ENCODE data around the gene CLEC19A. TPM values are rescaled to one million over a fixed set of nuclear protein-coding genes. Genes with fewer than 3 reads are reported as not detected.

The CLEC19A gene
- total RNA-seq, 2 donors from 2014 or later: not detected

DNA sequence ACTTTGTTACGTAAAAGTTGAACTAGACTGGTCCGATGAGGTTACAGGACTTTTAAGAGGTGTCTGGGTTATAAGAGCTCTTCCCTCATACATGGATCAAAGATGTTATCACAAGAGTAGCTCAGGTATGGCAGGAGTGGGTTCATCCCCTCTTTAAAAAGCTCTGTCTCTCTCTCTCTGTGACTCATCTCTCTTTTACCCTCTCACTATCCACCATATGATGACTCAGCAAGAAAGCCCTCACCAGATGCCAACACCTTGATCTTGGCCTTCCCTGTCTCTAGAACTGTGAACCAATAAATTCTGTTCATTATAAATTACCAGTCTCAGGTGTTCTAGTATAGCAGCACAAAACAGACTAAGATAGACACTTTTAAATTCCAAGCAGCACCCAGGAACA lies 1.9 kb upstream of the CLEC19A start:
- DNase-seq (ENCODE audit: low spot score): no peak
- intact Hi-C loops (cut with DNase I): no loop called here

DNA sequence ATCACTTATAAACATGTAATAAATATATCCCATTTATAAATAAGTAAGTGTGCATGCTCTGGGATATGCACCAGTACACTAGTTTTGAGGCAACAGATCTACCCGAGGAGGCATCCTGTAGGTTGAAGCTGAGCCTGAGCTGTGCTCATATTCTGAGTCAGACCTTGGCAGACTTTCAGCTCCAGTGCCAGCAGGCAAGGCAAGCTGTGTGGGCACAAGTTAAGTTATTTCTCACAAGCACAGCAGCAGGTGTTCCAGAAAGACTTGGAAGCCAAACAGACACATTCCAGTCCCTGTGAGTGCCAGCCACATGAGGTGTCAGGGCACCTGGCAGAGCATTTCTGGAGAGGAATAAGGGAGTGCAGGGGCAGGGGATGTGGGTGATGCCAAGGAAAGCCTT lies 1.3 kb upstream of the CLEC19A start:
- no peak for DNase-seq (ENCODE audit: low spot score)
- intact Hi-C loops (cut with DNase I): no loop called here

DNA sequence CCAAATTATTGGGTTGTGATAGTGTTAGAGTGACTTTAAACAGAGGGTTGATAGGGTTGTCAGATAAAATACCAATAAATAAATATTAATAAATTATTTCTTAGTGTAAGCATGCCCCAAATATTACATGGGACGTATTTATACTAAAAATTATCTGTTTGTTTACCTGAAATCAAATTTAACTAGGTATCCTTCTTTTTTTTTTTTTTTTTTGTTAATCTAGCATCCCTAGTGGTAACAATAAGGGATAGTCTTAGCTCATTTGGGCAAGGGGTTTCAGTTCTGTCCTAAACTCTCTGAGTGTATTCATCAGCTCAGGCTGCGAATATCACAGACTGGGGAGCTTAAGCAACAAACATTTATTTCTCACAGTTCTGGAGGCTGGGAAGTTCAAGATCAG lies 1.3 kb downstream of the CLEC19A start:
- intact Hi-C loops (cut with DNase I): no loop called here
- no peak for DNase-seq (ENCODE audit: low spot score)

- no peak for DNase-seq (ENCODE audit: low spot score)
- intact Hi-C loops (cut with DNase I): no loop called here
Observed at GRCh38 chr16:19287241-19287640, 1.7 kb downstream of the CLEC19A start.

DNA sequence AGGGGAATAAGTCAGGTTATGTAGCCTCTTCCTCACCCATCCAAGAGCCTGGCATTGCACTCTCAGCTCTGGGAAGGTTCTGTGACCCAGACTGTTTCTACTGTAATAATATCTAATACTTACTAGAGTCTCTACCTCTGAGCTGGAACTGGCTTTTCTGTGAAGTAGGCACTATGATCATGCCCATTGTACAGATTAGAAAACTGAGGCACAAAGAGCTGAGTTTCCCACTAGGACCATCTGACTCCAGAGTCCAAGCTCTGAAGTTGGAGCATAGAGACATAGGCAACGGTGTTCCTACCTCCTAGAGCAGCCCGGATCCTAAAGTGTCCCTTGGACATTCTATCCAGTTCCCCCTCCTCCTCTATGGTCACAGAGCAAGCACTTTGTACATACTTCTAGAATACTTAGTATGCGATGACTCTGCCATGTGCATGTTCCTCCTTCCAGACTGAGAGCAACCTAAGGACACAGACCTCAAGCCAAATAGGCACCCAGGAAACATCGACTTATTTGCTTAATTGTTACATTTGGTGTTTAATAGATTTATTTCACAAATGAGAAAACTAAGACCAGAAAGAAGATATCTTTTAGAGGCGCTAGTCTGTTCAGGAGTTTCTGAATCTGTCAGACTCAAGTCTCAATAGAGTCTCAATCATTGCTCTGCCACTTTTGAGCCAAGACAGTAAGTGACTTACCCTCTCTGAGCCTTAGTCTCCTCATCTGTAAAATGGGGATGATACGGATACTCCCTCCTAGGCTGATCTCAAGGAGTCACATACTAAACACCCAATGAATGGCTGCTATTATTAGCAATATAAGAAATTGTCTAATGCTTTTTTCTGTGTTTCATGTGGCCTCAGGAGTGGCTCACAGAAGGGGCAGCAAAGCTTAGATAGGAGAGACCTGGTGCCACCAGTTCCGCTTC lies 3.6 kb downstream of the CLEC19A start:
- intact Hi-C loops (cut with DNase I): no loop called here

DNA sequence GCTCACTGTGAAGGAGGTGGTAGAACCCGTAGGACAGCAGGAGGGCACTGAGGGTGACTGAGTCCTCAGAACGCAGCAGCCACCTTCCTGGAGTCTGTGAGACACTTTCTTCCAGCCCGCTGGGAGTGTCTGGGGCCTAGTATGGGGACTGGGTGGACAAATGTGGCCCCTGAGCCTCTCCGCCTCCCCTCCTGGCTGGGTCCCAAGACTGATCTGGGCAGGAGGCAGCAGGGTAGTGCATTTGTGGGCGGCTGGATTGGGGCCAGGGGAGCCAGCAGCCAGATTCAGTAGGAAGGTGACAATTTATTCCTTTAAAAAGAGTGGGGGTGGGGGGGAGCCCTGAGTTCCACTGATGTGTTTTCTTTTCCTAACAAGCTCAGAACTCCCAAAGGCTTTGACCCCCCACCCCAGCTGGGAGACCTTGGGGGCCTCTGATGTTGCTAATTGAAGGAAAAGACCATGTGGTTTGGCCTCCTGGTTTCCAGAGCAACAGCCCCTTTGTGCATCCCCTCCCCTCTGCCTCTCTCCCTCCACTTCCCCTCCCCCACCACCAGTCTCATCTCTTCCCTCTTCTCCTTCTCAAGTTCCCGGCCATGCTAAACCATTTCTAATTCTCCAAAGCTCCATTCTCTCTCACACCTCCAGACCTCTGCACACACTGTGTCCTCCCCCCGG lies 4.4 kb downstream of the CLEC19A start:
- intact Hi-C loops (cut with DNase I): no loop called here
- no peak for DNase-seq (ENCODE audit: low spot score)

More for the DNA sequence above, 3.6 kb downstream of the CLEC19A start:
- DNase-seq (ENCODE audit: low spot score): no peak

DNA sequence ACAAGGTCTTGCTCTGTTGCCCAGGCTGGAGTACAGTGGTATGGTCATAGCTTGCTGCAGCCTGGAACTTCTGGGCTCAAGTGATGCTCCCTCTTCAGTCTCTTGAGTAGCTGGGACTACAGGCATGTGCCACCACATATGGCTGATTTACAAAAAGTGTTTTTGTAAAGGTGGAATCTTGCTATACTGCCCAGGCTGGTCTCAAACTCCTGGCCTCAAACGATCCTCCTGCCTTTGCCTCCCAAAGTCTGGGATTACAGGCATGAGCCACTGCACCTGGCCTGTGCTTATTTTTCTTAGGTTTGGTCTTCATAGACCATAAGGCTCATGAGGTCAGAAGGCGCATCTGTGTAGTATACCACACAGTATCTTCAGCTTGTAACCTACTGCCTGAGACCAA lies 5.3 kb downstream of the CLEC19A start:
- intact Hi-C loops (cut with DNase I): no loop called here
- DNase-seq (ENCODE audit: low spot score): no peak

DNA sequence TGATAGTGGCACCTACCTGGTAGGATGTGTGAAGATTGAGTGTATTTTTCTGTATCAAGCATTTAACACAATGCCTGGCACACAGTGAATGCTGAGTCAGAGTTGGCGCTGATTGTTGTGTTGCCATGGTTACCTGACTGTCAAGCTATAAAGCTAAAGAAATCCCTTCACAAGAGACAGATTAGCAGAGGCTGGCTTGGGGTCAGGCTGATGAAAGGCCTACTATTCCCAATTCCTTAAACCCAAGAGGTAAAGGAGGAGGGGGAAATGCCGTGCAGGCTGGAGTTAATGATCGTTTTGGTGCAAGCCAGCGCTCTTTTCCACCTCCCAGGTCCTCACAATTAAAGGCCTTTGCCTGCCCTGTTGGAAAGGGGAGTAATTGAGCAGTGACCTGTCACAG lies 5.9 kb downstream of the CLEC19A start:
- DNase-seq (ENCODE audit: low spot score): no peak
- intact Hi-C loops (cut with DNase I): no loop called here

GRCh38 chr16:19292186-19292585 lies 6.7 kb downstream of the CLEC19A start:
- DNase-seq (ENCODE audit: low spot score): no peak
- intact Hi-C loops (cut with DNase I): no loop called here

DNA sequence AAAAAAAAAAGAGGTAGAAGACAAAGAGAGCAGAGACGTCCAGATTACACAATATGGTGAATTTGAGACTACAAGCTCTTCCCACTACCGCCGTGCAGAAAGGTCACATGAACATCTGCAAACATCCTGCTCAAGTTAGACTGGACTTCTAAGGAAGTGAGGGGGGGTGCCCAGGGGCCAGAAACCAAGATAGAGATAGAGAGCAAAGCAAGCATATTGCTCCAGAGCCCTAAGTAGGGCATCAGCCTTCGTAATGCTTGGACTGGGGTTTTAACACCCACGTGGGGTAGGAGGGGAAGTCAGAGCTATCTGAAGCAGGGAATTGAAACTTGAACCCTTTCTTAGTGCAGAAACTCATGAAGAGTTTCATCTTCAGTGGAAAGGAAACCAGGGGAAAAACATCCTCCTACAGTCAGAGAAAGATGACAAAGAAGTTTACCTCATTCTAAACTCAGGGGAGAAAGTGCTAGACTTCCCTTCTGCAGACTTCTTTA lies 8.7 kb downstream of the CLEC19A start:
- no peak for DNase-seq (ENCODE audit: low spot score)
- intact Hi-C loops (cut with DNase I): no loop called here

DNA sequence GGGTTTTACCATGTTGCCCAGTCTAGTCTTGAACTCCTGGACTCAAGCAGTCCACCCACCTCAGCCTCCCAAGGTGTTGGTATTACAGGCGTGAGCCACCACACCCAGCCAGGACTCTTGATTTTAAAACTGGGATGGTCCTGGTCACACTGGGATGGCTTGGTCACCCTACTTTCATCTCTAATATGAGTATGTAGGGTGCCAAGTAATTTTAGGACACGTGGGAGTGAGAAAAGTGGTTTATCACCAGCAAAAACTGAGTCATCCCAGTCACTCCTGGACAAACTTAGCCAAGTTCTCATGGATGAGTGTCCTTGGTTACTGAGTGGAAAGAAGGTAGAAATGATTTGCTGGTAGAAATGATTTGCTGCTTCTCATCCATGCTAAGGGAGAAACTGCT lies 9.9 kb downstream of the CLEC19A start:
- intact Hi-C loops (cut with DNase I): no loop called here
- DNase-seq (ENCODE audit: low spot score): no peak

DNA sequence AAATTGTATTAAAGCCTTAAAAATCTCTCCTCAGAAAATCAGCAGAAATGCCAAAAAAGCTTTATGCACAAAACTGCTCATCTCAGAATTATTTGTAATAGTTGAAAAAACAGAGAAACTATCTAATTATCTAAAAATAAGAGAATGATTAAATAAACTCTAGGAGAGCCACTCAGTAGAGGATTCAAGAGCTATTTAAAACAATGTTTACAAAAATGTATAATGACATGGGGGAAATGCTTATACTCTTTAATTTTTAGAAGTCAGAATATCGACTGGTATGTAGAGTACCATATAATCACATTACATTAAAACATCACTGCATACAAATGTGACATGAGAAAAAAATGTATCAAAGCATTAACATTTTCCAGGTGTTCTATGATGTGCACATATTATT lies 11.9 kb downstream of the CLEC19A start:
- intact Hi-C loops (cut with DNase I): no loop called here
- no peak for DNase-seq (ENCODE audit: low spot score)

- intact Hi-C loops (cut with DNase I): no loop called here
Observed at GRCh38 chr16:19299565-19299964, 14.0 kb downstream of the CLEC19A start.

GRCh38 chr16:19301931-19302330 lies 16.4 kb downstream of the CLEC19A start:
- intact Hi-C loops (cut with DNase I): no loop called here
- no peak for DNase-seq (ENCODE audit: low spot score)

More at GRCh38 chr16:19299565-19299964, 14.0 kb downstream of the CLEC19A start:
- no peak for DNase-seq (ENCODE audit: low spot score)

GRCh38 chr16:19304750-19305149 lies 19.2 kb downstream of the CLEC19A start:
- no peak for DNase-seq (ENCODE audit: low spot score)
- intact Hi-C loops (cut with DNase I): no loop called here

GRCh38 chr16:19305443-19305842 lies 19.9 kb downstream of the CLEC19A start:
- no peak for DNase-seq (ENCODE audit: low spot score)
- intact Hi-C loops (cut with DNase I): no loop called here

DNA sequence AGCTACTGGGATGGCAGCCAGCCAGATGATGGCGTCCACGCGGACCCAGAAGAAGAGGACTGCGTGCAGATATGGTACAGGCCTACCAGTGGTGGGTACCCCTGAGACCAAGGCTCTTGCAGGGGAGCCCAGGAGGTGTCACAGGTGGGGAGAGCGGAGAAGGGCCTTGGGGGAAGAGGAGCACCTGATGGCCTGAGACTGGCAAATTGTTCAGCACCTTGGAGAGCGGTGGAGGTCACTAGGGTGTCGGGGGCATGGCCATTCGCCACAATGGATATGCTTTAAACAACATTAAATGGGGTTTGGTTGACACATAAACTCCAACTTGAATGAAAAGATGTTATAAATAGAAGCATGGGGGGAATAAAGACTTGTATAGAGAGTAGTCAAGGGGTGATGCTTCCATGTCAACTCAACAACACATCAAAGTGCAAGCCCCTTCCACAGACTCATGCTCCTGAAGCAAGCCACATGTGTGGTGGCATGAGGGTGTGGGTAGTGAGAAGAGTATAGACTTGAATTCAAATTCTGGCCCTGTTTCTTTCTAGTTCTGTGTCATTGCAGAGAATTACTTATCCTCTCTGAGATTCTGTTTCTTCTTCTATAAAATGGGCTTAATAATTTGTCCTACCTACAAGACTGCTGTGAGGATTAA lies 22.2 kb downstream of the CLEC19A start:
- no peak for DNase-seq (ENCODE audit: low spot score)
- intact Hi-C loops (cut with DNase I): no loop called here

DNA sequence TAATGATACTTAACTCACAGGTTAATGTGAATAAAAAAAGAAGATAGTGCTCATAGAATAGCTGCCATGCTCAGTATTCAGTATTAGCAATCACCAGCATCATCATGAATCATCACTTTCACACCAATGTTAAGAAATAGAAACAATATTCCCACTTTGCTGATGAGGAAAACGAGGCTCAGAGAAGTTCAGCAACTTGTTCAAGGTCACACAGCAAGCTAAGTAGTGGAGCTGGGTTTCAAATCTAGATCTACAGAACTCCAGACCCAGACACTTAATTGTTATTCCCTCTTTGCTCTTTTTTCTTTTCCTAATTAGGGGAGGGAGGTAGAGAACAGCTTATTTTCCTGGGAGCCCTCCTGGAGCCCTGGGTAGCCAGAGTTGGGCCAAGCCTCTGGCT lies 22.9 kb downstream of the CLEC19A start:
- intact Hi-C loops (cut with DNase I): no loop called here
- no peak for DNase-seq (ENCODE audit: low spot score)

DNA sequence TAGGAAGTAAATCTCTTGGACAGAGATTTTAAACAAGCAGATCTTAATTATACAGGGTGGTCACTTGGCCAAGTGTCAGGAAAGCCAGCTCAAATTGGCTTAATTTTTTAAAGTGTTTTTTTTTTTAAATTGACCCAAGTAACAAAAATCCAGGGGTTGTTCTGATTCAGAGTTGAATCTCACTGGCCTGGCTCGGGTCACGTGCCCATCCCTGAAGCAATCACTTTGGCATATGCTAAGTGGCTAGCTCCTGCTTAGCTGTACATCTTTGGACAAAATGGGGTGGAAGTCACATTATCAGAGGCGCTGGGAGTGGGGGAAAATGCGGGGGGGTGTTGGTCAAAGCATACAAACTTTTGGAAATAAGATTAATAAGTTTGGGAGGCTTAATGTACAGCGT lies 23.6 kb downstream of the CLEC19A start:
- intact Hi-C loops (cut with DNase I): no loop called here
- DNase-seq (ENCODE audit: low spot score): no peak

All from posterior vena cava (tissue), 2 donors.